ENCODE data around the gene HLA-DPA1. TPM values are rescaled to one million over a fixed set of nuclear protein-coding genes. Genes with fewer than 3 reads are reported as not detected.
A peak's percentile ranks its signal among the peaks of the same experiment; 100 is the strongest.

HLA-DPA1 gene
- total RNA-seq, 1 experiment from 2014 or later: 0.69 TPM

GRCh38 chr6:33120001-33120400 lies 46.6 kb upstream of the HLA-DPA1 start:
- H3K27ac ChIP-seq (ENCODE audit: low read length): no peak overlapping the region
- ATAC-seq (no peak), DNase-seq (ENCODE audit: low read depth, low spot score) (no peak)
- ChIA-PET POLR2A (interaction anchor here (0.7 kb wide), 1 partner anchor 181 kb away, joined by 3 read pairs; no protein-coding TSS in a partner anchor), CTCF (interaction anchor here (0.5 to 0.6 kb wide), 4 partner anchors 25 to 241 kb away, joined by 3 to 5 read pairs (median 4); no protein-coding TSS in a partner anchor)
- peaks cover 5% of the 10 kb centered on the region; the same call in 1 of the 2 replicates for H3K4me1 ChIP-seq (ENCODE audit: control insufficient read depth, insufficient read depth, low read length)
- peaks cover 9% of the 10 kb centered on the region; the same call in 1 of the 2 replicates for H3K9me3 ChIP-seq (ENCODE audit: control insufficient read depth, insufficient read depth, low read depth, low read length)
- no peaks in the 10 kb centered on the region for H3K36me3 ChIP-seq (ENCODE audit: control insufficient read depth, insufficient read depth, low read length)
- TF ChIP-seq CTCF (IDR thresholded peaks at IDR 0.05) (no peak), SIN3A (IDR thresholded peaks at IDR 0.05; ENCODE audit: borderline replicate concordance, insufficient read depth, low read depth, low read length) (no peak), REST (IDR thresholded peaks at IDR 0.05; ENCODE audit: insufficient read depth in 1 of 2, low read depth in 2 of 2, low read length in 1 of 2) (no peak), POLR2AphosphoS5 (IDR thresholded peaks at IDR 0.05; ENCODE audit: low read depth, low read length) (no peak), TCF7L2 (IDR thresholded peaks at IDR 0.05; ENCODE audit: low read depth, low read length) (no peak)
- peaks cover 18% of the 10 kb centered on the region for H3K27me3 ChIP-seq (ENCODE audit: control insufficient read depth, insufficient read depth, low read length)
- BruUV-seq (replicated peaks): no TSS peak
- H3K4me3 ChIP-seq (ENCODE audit: low read depth in 2 of 2, low read length in 2 of 2): no peak overlapping the region
- intact Hi-C loops (cut with micrococcal nuclease; ENCODE audit: unreplicated experiment): loop anchor here (10.0 kb wide), 1 partner anchor 55 kb away; no protein-coding TSS in a partner anchor
- in situ Hi-C loops (cut with HindIII; ENCODE audit: low pct_unique_long_range_greater_than_20kb, low sequenced_read_pairs): no loop called here

- in situ Hi-C loops (cut with HindIII; ENCODE audit: low pct_unique_long_range_greater_than_20kb, low sequenced_read_pairs) (no loop called here), intact Hi-C loops (cut with micrococcal nuclease; ENCODE audit: unreplicated experiment) (loop anchor here (2.0 kb wide), 1 partner anchor 130 kb away; no protein-coding TSS in a partner anchor)
- Histone ChIP-seq H3K4me3 (ENCODE audit: low read depth in 2 of 2, low read length in 2 of 2) (no peak overlapping the region), H3K27me3 (ENCODE audit: control insufficient read depth, insufficient read depth, low read length) (peaks cover 23% of the 10 kb centered on the region), H3K4me1 (ENCODE audit: control insufficient read depth, insufficient read depth, low read length) (peaks cover 5% of the 10 kb centered on the region; the same call in 1 of the 2 replicates), H3K36me3 (ENCODE audit: control insufficient read depth, insufficient read depth, low read length) (no peaks in the 10 kb centered on the region), H3K27ac (ENCODE audit: low read length) (no peak overlapping the region), H3K9me3 (ENCODE audit: control insufficient read depth, insufficient read depth, low read depth, low read length) (peaks cover 1% of the 10 kb centered on the region; the same call in 1 of the 2 replicates)
- BruUV-seq (replicated peaks): no TSS peak
- DNase-seq (ENCODE audit: low read depth, low spot score) (no peak), ATAC-seq (peak; percentile 46; the same call in 1 of the 2 replicates)
- CTCF ChIA-PET: interaction anchor here (0.6 kb wide), 1 partner anchor 218 kb away, joined by 3 read pairs; no protein-coding TSS in a partner anchor
- POLR2A ChIA-PET: interaction anchor here (0.6 kb wide), 1 partner anchor 11 kb away, joined by 3 read pairs; no protein-coding TSS in a partner anchor
- TF ChIP-seq POLR2AphosphoS5 (IDR thresholded peaks at IDR 0.05; ENCODE audit: low read depth, low read length) (no peak), REST (IDR thresholded peaks at IDR 0.05; ENCODE audit: insufficient read depth in 1 of 2, low read depth in 2 of 2, low read length in 1 of 2) (no peak), CTCF (IDR thresholded peaks at IDR 0.05) (peak; percentile 79)
Observed at GRCh38 chr6:33118525-33119123, 45.2 kb upstream of the HLA-DPA1 start.
